HepG2 (cell line): ENCODE data around the gene REM2. TPM values are rescaled to one million over a fixed set of nuclear protein-coding genes. Genes with fewer than 3 reads are reported as not detected.

Experiments used
- AGO1 ChIP-seq: fragments of 200-400 bp; formaldehyde crosslinking; IDR thresholded peaks from 2 replicates; pipeline ENCODE4 v1.6.1; 2017; ENCODE audit warnings: mild to moderate bottlenecking, low read depth, low read length, moderate library complexity; ENCODE audit not compliant: poor library complexity, severe bottlenecking
- BORCS8-MEF2B ChIP-seq: sonication (generic); formaldehyde crosslinking; IDR thresholded peaks from 2 replicates; pipeline ENCODE4 v1.8.0; 2022; ENCODE audit warnings: mild to moderate bottlenecking, missing genetic modification reagents
- CEBPB ChIP-seq: IDR thresholded peaks from 2 replicates; pipeline ENCODE4 v1.6.1; 2011; ENCODE audit warnings: low read depth, low read length, improper control_type of control experiment, borderline replicate concordance
- DRAP1 ChIP-seq: IDR thresholded peaks from 2 replicates; pipeline ENCODE4 v1.6.1; 2016; ENCODE audit warnings: missing genetic modification reagents, missing compliant biosample characterization
- GABPA ChIP-seq, 2 experiments: IDR thresholded peaks; 2 replicates each; pipeline ENCODE4 v1.6.1; 2011 to 2016; ENCODE audit warnings: low read depth in 2 of 2, low read length in 1 of 2, missing biosample characterization in 1 of 2, missing genetic modification characterization in 1 of 2
- ISX ChIP-seq: sonication (generic); formaldehyde crosslinking; conservative IDR thresholded peaks from 2 replicates; pipeline ENCODE4 v1.5.0; 2020; ENCODE audit warnings: missing genetic modification reagents
- KLF6 ChIP-seq: IDR thresholded peaks from 2 replicates; pipeline ENCODE4 v1.8.0; 2016; ENCODE audit warnings: missing biosample characterization, missing genetic modification reagents
- MIXL1 ChIP-seq: IDR thresholded peaks from 2 replicates; pipeline ENCODE4 v1.6.1; 2016
- NFKB2 ChIP-seq: sonication (generic); formaldehyde crosslinking; IDR thresholded peaks from 2 replicates; pipeline ENCODE4 v1.4.0; 2020; ENCODE audit warnings: missing genetic modification reagents, borderline replicate concordance
- PAX8 ChIP-seq: sonication (generic); formaldehyde crosslinking; IDR thresholded peaks from 2 replicates; pipeline ENCODE4 v1.8.0; 2022; ENCODE audit warnings: mild to moderate bottlenecking, missing genetic modification reagents, borderline replicate concordance
- RORA ChIP-seq: sonication (generic); formaldehyde crosslinking; IDR thresholded peaks from 2 replicates; pipeline ENCODE4 v1.5.0; 2020; ENCODE audit warnings: mild to moderate bottlenecking, missing genetic modification reagents, moderate library complexity
- SALL1 ChIP-seq: sonication (generic); formaldehyde crosslinking; IDR thresholded peaks from 2 replicates; pipeline ENCODE4 v1.8.0; 2022; ENCODE audit warnings: mild to moderate bottlenecking, missing genetic modification reagents
- SIN3A ChIP-seq: IDR thresholded peaks from 2 replicates; pipeline ENCODE4 v1.6.1; 2011; ENCODE audit warnings: low read depth, mild to moderate bottlenecking, control low read depth, low read length, borderline replicate concordance
- TBP ChIP-seq: sonication (generic); formaldehyde crosslinking; IDR thresholded peaks from 2 replicates; pipeline ENCODE4 v1.5.0; 2020; ENCODE audit warnings: missing genetic modification reagents
- THYN1 ChIP-seq: sonication (generic); formaldehyde crosslinking; IDR thresholded peaks from 2 replicates; pipeline ENCODE4 v1.8.1; 2023; ENCODE audit warnings: low read depth, mild to moderate bottlenecking, moderate library complexity, missing genetic modification reagents, borderline replicate concordance
- U2AF2 ChIP-seq: fragments of 200-400 bp; formaldehyde crosslinking; IDR thresholded peaks from 2 replicates; pipeline ENCODE4 v1.6.1; 2017; ENCODE audit warnings: low read depth, mild to moderate bottlenecking, low read length
- ZC3H13 ChIP-seq: sonication (generic); formaldehyde crosslinking; IDR thresholded peaks from 2 replicates; pipeline ENCODE4 v1.8.1; 2023; ENCODE audit warnings: mild to moderate bottlenecking, missing genetic modification reagents, moderate library complexity
- ZNF280D ChIP-seq: sonication (generic); formaldehyde crosslinking; IDR thresholded peaks from 2 replicates; pipeline ENCODE4 v1.5.1; 2020; ENCODE audit warnings: mild to moderate bottlenecking, missing genetic modification reagents
- ZNF644 ChIP-seq: IDR thresholded peaks from 2 replicates; pipeline ENCODE4 v1.6.1; 2016; ENCODE audit warnings: low read depth
- ZNF646 ChIP-seq: sonication (generic); formaldehyde crosslinking; IDR thresholded peaks from 2 replicates; pipeline ENCODE4 v1.9.0; 2021; ENCODE audit warnings: mild to moderate bottlenecking, missing genetic modification reagents
- ZNF7 ChIP-seq: IDR thresholded peaks from 2 replicates; pipeline ENCODE4 v1.6.1; 2016; ENCODE audit warnings: missing biosample characterization, missing genetic modification reagents
- polyA plus RNA-seq, 8 experiments: library from polyadenylated mRNA; depleted of rRNA in 3 of 8; stranded (reverse) in 7 of 8; unstranded in 1 of 8; fragments of >200 nt; fragmentation: Illumina TruSeq in 4 of 8; extraction: Trizol in 4 of 8; gene quantifications; 2 replicates each; pipeline versions ENCODE4 v1.2.1 to v1.2.3, GENCODE V29; 2011 to 2016; ENCODE audit warnings: low read depth in 4 of 8, missing spikeins in 1 of 8, mixed read lengths in 1 of 8; ENCODE audit not compliant: insufficient read depth in 1 of 8
- total RNA-seq, 5 experiments: library from RNA; depleted of rRNA; stranded (reverse); fragments of >200 nt; fragmentation: Illumina TruSeq; extraction: Trizol; gene quantifications; 2 replicates each; pipeline ENCODE4 v1.2.3, GENCODE V29; 2016; ENCODE audit warnings: low read depth in 1 of 5

Gene REM2
- total and polyA plus RNA-seq, 2 of the 13 experiments (the other 11 are each of a cell fraction or from before 2014, with no cell fraction given) = 0.20 TPM; not detected in 1

- TF ChIP-seq THYN1 (CRISPR knock-in tag) = no peak
- no peak for TF ChIP-seq TBP
- no peak for TF ChIP-seq CEBPB
- TF ChIP-seq ZC3H13 (CRISPR knock-in tag) = 0 out of 2 replicates have a peak, but pooled peaks have one; percentile 56
- no peak for TF ChIP-seq GABPA (IDR thresholded peaks at IDR 0.05; ENCODE audit: low read depth, low read length)
- no peak for TF ChIP-seq GABPA (CRISPR knock-in tag; IDR thresholded peaks at IDR 0.05; ENCODE audit: low read depth)
- no peak for TF ChIP-seq RORA (CRISPR knock-in tag)
- no peak for TF ChIP-seq ZNF644
- no peak for TF ChIP-seq ZNF7 (CRISPR knock-in tag)
- TF ChIP-seq MIXL1 = no peak
- 0 out of 2 replicates have a peak, but pooled peaks have one; percentile 52 for TF ChIP-seq KLF6
- peak; percentile 59 for TF ChIP-seq AGO1
- no peak for TF ChIP-seq PAX8
- no peak; the same call in 1 of the 2 replicates for TF ChIP-seq SIN3A
- no peak for TF ChIP-seq ZNF646 (CRISPR knock-in tag)
- no peak for TF ChIP-seq ISX (CRISPR knock-in tag)
- TF ChIP-seq NFKB2 (CRISPR knock-in tag) = peak; percentile 23; the same call in 1 of the 2 replicates
- TF ChIP-seq DRAP1 (CRISPR knock-in tag) = peak; percentile 48; the same call in 1 of the 2 replicates
- no peak for TF ChIP-seq U2AF2
- TF ChIP-seq SALL1 (CRISPR knock-in tag) = peak; percentile 78
- TF ChIP-seq ZNF280D = peak; percentile 52; the same call in 1 of the 2 replicates
- peak; percentile 87 for TF ChIP-seq BORCS8-MEF2B (CRISPR knock-in tag)
Observed at GRCh38 chr14:22837114-22837749, 45.8 kb upstream of the REM2 start (continued).
